H9 (cell line): ENCODE data around the gene FARP1. TPM values are rescaled to one million over a fixed set of nuclear protein-coding genes. Genes with fewer than 3 reads are reported as not detected.

Experiments
- DNase-seq: peaks from one replicate; pipeline ENCODE4 v3.0.0-alpha.2; 2017
- H2AFZ ChIP-seq: one replicate; pipeline ENCODE4 v1.6.1; 2013; ENCODE audit warnings: mild to moderate bottlenecking, low read length, control low read depth, moderate library complexity
- H2AK5ac ChIP-seq: 2 replicates; pipeline ENCODE4 v1.6.1; 2013; ENCODE audit warnings: low read length, control low read depth, mixed read lengths; ENCODE audit not compliant: insufficient read length
- H2BK120ac ChIP-seq: one replicate; pipeline ENCODE4 v1.6.1; 2013; ENCODE audit warnings: low read depth, mild to moderate bottlenecking, low read length, control low read depth, inconsistent platforms; ENCODE audit not compliant: poor library complexity, severe bottlenecking
- H2BK12ac ChIP-seq: 2 replicates; pipeline ENCODE4 v1.6.1; 2013; ENCODE audit warnings: low read length, control low read depth, mixed read lengths, low read depth; ENCODE audit not compliant: insufficient read length
- H2BK15ac ChIP-seq: 2 replicates; pipeline ENCODE4 v1.6.1; 2013; ENCODE audit warnings: low read depth, low read length, control low read depth
- H2BK20ac ChIP-seq: one replicate; pipeline ENCODE4 v1.6.1; 2013; ENCODE audit warnings: low read depth, mild to moderate bottlenecking, low read length, control low read depth, inconsistent platforms; ENCODE audit not compliant: poor library complexity, severe bottlenecking
- H2BK5ac ChIP-seq: 2 replicates; pipeline ENCODE4 v1.6.1; 2013; ENCODE audit warnings: low read length, control low read depth, mixed read lengths; ENCODE audit not compliant: insufficient read length
- H3K14ac ChIP-seq: 2 replicates; pipeline ENCODE4 v1.6.1; 2013; ENCODE audit warnings: low read length, control low read depth; ENCODE audit not compliant: insufficient read depth
- H3K18ac ChIP-seq: 2 replicates; pipeline ENCODE4 v1.6.1; 2013; ENCODE audit warnings: low read depth, mild to moderate bottlenecking, mixed read lengths, low read length, control low read depth; ENCODE audit not compliant: insufficient read length
- H3K23ac ChIP-seq: 2 replicates; pipeline ENCODE4 v1.6.1; 2013; ENCODE audit warnings: low read length, control low read depth, mixed read lengths, low read depth; ENCODE audit not compliant: insufficient read length
- H3K23me2 ChIP-seq: 2 replicates; pipeline ENCODE4 v1.6.1; 2013; ENCODE audit warnings: low read depth, mild to moderate bottlenecking, mixed read lengths, low read length, control low read depth; ENCODE audit not compliant: insufficient read length, poor library complexity, severe bottlenecking
- H3K27ac ChIP-seq: 2 replicates; pipeline ENCODE4 v1.5.1; 2013; ENCODE audit warnings: low read length, control low read depth, mixed read lengths, low read depth; ENCODE audit not compliant: insufficient read length
- H3K27me3 ChIP-seq: 2 replicates; pipeline ENCODE4 v1.6.1; 2013; ENCODE audit warnings: low read length, control low read depth, inconsistent platforms; ENCODE audit not compliant: insufficient read depth
- H3K4ac ChIP-seq: 2 replicates; pipeline ENCODE4 v1.6.1; 2013; ENCODE audit warnings: low read depth, mild to moderate bottlenecking, control low read depth, inconsistent platforms, low read length, moderate library complexity
- H3K4me1 ChIP-seq: 2 replicates; pipeline ENCODE4 v1.6.1; 2013; ENCODE audit warnings: low read length, control low read depth, inconsistent platforms; ENCODE audit not compliant: insufficient read depth
- H3K4me2 ChIP-seq: 2 replicates; pipeline ENCODE4 v1.6.1; 2013; ENCODE audit warnings: low read length, control low read depth, mixed read lengths; ENCODE audit not compliant: insufficient read length, insufficient read depth
- H3K56ac ChIP-seq: 2 replicates; pipeline ENCODE4 v1.6.1; 2013; ENCODE audit warnings: low read depth, mild to moderate bottlenecking, mixed read lengths, low read length, control low read depth; ENCODE audit not compliant: insufficient read length
- H3K79me1 ChIP-seq: 2 replicates; pipeline ENCODE4 v1.6.1; 2013; ENCODE audit warnings: low read depth, mild to moderate bottlenecking, moderate library complexity, low read length, control low read depth, inconsistent platforms; ENCODE audit not compliant: insufficient read depth, poor library complexity, severe bottlenecking
- H3K79me2 ChIP-seq: 2 replicates; pipeline ENCODE4 v1.6.1; 2013; ENCODE audit warnings: low read length, control low read depth, inconsistent platforms; ENCODE audit not compliant: insufficient read depth
- H3K9ac ChIP-seq: 2 replicates; pipeline ENCODE4 v1.6.1; 2013; ENCODE audit warnings: low read length, control low read depth, mixed read lengths; ENCODE audit not compliant: insufficient read length; ENCODE audit errors: extremely low read depth
- H3K9me3 ChIP-seq: one replicate; pipeline ENCODE4 v1.6.1; 2013; ENCODE audit warnings: low read depth, low read length, inconsistent platforms; ENCODE audit not compliant: control insufficient read depth
- H3T11ph ChIP-seq: one replicate; pipeline ENCODE4 v1.6.1; 2013; ENCODE audit warnings: mild to moderate bottlenecking, low read length, control low read depth, inconsistent platforms
- H4K20me1 ChIP-seq: one replicate; pipeline ENCODE4 v1.6.1; 2013; ENCODE audit not compliant: control insufficient read depth, insufficient read length, insufficient read depth
- H4K5ac ChIP-seq: 2 replicates; pipeline ENCODE4 v1.6.1; 2013; ENCODE audit warnings: low read depth, mild to moderate bottlenecking, mixed read lengths, low read length, control low read depth; ENCODE audit not compliant: insufficient read length
- H4K8ac ChIP-seq: replicated peaks from 2 replicates; pipeline ENCODE4 v1.6.1; 2013; ENCODE audit warnings: low read length, control low read depth, mixed read lengths, low read depth; ENCODE audit not compliant: insufficient read length
- H4K91ac ChIP-seq: 2 replicates; pipeline ENCODE4 v1.6.1; 2013; ENCODE audit warnings: low read depth, mild to moderate bottlenecking, moderate library complexity, mixed read lengths, low read length, control low read depth; ENCODE audit not compliant: insufficient read length
- H3K27ac Mint-ChIP-seq, 3 experiments: 2 replicates in 2 of 3; 3 replicates in 1 of 3; pipeline ENCODE4 v1.8.0; 2020 to 2021; ENCODE audit warnings: mixed read lengths in 3 of 3, mild to moderate bottlenecking in 1 of 3, moderate library complexity in 1 of 3
- H3K27me3 Mint-ChIP-seq: 2 replicates; pipeline ENCODE4 v1.8.0; 2021; ENCODE audit warnings: low read depth, mild to moderate bottlenecking, moderate library complexity, mixed read lengths
- H3K36me3 Mint-ChIP-seq, 3 experiments: 2 replicates in 2 of 3; 3 replicates in 1 of 3; pipeline ENCODE4 v1.8.0; 2020 to 2021; ENCODE audit warnings: low read depth in 3 of 3, mixed read lengths in 3 of 3; ENCODE audit not compliant: insufficient read depth in 1 of 3
- H3K4me1 Mint-ChIP-seq, 2 experiments: 2 replicates each; pipeline ENCODE4 v1.8.0; 2020; ENCODE audit warnings: mixed read lengths in 2 of 2
- H3K4me3 Mint-ChIP-seq, 2 experiments: 2 replicates in 1 of 2; 3 replicates in 1 of 2; pipeline ENCODE4 v1.8.0; 2020 to 2021; ENCODE audit warnings: mild to moderate bottlenecking in 2 of 2, mixed read lengths in 2 of 2, moderate library complexity in 1 of 2
- H3K9me3 Mint-ChIP-seq, 2 experiments: 2 replicates in 1 of 2; 3 replicates in 1 of 2; pipeline ENCODE4 v1.8.0; 2020; ENCODE audit warnings: mild to moderate bottlenecking in 2 of 2, mixed read lengths in 2 of 2, moderate library complexity in 1 of 2
- CTCF ChIP-seq: fragments of 200-600 bp; sonication (generic); conservative IDR thresholded peaks from 3 replicates; pipeline ENCODE4 v1.8.0; 2021; ENCODE audit warnings: antibody characterized with exemption, mild to moderate bottlenecking
- WGBS: extraction: QIAGEN DNeasy Blood & Tissue Kit; methylation state at CpG from one replicate; pipeline ENCODE4 v1.1.7; 2013; ENCODE audit warnings: missing lambda C conversion rate, low lambda C conversion rate, mixed read lengths; ENCODE audit not compliant: insufficient read length; ENCODE audit errors: extremely low coverage; 5-methylcytosine and 5-hydroxymethylcytosine counted together
- total RNA-seq: library from RNA; stranded (reverse); gene quantifications from 2 replicates; pipeline ENCODE4 v1.2.1, GENCODE V29; 2021

The FARP1 gene
- total RNA-seq, 1 experiment from 2014 or later = 95.9 TPM

GRCh38 chr13:98276486-98276885, 133.6 kb downstream of the FARP1 start:
- no peak overlapping the region for H2BK5ac ChIP-seq
- H2BK20ac ChIP-seq = no peak overlapping the region
- Mint-ChIP-seq H3K36me3 (peaks cover 0 to under 1% (median 0%) of the 10 kb centered on the region in 3 experiments; a peak in 2 of 7 replicates), H3K4me3 (no peak overlapping the region), H3K27ac (peak overlapping the region in 1 of 3 experiments; percentile 59; a peak in 1 of 7 replicates), H3K9me3 (no peaks in the 10 kb centered on the region), H3K4me1 (peaks cover 61 to 63% of the 10 kb centered on the region in 2 experiments), H3K27me3 (no peaks in the 10 kb centered on the region)
- H3K79me2 ChIP-seq = peaks cover 5% of the 10 kb centered on the region; the same call in 1 of the 2 replicates
- no peaks in the 10 kb centered on the region for H3K9me3 ChIP-seq
- no CpG with 5 or more reads among the region's 3 CpGs for WGBS
- H3K79me1 ChIP-seq = no peaks in the 10 kb centered on the region
- no peak overlapping the region for H3K9ac ChIP-seq
- no peak overlapping the region for H3K18ac ChIP-seq
- no peak overlapping the region for H2AFZ ChIP-seq
- H3K56ac ChIP-seq = no peak overlapping the region
- H3T11ph ChIP-seq = no peak overlapping the region
- no peak overlapping the region for H4K8ac ChIP-seq
- H4K91ac ChIP-seq = no peak overlapping the region
- no peak overlapping the region for H3K14ac ChIP-seq
- no peak overlapping the region for H2AK5ac ChIP-seq
- no peak overlapping the region for H3K4ac ChIP-seq
- H3K27me3 ChIP-seq = no peaks in the 10 kb centered on the region
- TF ChIP-seq CTCF = no peak
- H3K23ac ChIP-seq = no peak overlapping the region
- H3K4me1 ChIP-seq = peaks cover 21% of the 10 kb centered on the region; the same call in 1 of the 2 replicates
- no peak overlapping the region for H3K27ac ChIP-seq
- no peaks in the 10 kb centered on the region for H4K20me1 ChIP-seq
- no peak overlapping the region for H2BK120ac ChIP-seq
- DNase-seq = no peak
- H4K5ac ChIP-seq = no peak overlapping the region
- no peak overlapping the region for H2BK15ac ChIP-seq
- H3K4me2 ChIP-seq = no peak overlapping the region
- no peak overlapping the region for H2BK12ac ChIP-seq
- no peaks in the 10 kb centered on the region for H3K23me2 ChIP-seq
